CD4-positive, alpha-beta T cell treated with Interleukin-6 at 100 ng/mL for 8 hours (primary cell): ENCODE data around the gene SERPINF2.
"Not testable (repeated sequence)": the region's sequence is repeated elsewhere in the genome, so short reads cannot be mapped to it uniquely, and the experiment has no call there.

Experiments
- DNase-seq: peaks from one replicate; pipeline ENCODE4 v3.0.0-alpha.2; 2020; ENCODE audit warnings: mixed read lengths, low spot score

The SERPINF2 gene

GRCh38 chr17:1762901-1763898 lies 20.5 kb downstream of the SERPINF2 start:
- DNase-seq = no peak

- DNase-seq = peak; percentile 80
These were observed 21.6 kb downstream of the SERPINF2 start for GRCh38 chr17:1764284-1764683.

- DNase-seq = not testable (repeated sequence)
These were observed 22.0 kb downstream of the SERPINF2 start for GRCh38 chr17:1764705-1765104.

DNA sequence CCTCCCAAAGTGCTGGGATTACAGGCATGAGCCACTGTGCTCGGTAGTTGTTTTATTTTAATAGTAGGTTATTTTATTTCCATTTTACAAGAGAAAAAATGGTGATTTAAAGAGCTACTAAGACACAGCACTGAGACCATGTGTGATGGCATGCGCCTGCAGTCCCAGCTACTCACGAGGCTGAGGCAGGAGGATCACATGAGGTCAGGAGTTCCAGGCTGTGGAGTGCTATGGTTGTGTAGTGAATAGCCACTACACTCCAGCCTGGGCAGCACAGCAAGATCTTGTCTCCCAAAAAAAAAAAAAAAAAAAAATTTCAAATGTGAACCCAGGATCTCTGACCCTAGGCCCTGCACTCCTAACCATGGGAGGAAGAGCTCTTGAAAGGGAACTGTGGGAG lies 22.9 kb downstream of the SERPINF2 start:
- no peak for DNase-seq

- no peak for DNase-seq
These were observed 23.9 kb downstream of the SERPINF2 start for GRCh38 chr17:1766382-1767135.

- no peak for DNase-seq
These were observed 24.7 kb downstream of the SERPINF2 start for GRCh38 chr17:1767358-1767757.

DNA sequence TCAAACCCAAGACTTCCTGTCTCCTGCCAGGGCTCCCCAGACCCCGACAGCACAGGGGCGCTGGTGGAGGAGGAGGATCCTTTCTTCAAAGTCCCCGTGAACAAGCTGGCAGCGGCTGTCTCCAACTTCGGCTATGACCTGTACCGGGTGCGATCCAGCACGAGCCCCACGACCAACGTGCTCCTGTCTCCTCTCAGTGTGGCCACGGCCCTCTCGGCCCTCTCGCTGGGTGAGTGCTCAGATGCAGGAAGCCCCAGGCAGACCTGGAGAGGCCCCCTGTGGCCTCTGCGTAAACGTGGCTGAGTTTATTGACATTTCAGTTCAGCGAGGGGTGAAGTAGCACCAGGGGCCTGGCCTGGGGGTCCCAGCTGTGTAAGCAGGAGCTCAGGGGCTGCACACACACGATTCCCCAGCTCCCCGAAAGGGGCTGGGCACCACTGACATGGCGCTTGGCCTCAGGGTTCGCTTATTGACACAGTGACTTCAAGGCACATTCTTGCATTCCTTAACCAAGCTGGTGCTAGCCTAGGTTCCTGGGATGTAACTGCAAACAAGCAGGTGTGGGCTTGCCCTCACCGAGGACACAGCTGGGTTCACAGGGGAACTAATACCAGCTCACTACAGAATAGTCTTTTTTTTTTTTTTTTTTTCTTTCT lies 27.3 kb downstream of the SERPINF2 start:
- DNase-seq = no peak

DNA sequence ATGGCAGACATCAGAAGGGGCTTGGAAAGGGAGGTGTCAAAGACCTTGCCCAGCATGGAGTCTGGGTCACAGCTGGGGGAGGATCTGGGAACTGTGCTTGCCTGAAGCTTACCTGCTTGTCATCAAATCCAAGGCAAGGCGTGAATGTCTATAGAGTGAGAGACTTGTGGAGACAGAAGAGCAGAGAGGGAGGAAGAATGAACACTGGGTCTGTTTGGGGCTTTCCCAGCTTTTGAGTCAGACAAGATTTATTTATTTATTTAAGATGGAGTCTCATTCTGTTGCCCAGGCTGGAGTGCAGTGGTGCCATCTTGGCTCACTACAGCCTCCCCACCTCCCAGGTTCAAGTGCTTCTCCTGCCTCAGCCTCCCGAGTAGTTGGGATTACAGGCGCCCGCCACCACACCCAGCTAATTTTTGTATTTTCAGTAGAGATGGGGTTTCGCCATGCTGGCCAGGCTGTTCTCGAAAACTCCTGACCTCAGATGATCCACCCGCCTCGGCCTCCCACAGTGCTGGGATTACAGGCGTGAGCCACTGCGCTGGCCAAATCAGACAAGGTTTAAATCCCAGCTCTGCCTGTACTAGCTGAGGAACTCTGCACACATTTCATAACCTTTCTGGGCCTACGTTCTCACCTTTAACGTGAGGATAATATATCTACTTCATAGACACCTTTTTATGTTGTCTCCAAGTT lies 30.5 kb downstream of the SERPINF2 start:
- not testable (repeated sequence) for DNase-seq

DNA sequence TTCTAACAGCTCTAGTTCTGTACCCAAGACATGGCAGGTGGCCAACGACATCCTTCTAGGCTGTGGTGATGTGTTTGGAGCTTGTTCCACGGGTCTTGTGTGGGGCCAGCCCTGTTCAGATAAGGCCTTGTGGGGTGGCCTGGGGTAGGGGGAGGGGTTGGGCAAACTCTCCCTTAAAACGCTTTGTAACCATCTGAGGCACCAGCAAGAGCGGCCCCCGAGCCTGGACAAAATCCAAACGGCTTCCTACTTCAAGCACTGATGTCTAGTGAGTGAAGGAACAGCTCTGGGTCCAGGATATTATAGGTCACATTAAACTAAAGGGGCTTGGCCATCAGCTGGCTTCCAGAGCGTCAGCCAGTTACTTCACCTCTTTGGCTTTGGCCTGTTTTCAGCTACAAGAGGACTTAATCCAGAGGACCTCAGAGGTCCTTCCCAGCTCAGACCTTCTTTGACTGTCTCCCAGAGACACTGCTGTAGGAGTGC lies 31.1 kb downstream of the SERPINF2 start:
- no peak for DNase-seq

DNA sequence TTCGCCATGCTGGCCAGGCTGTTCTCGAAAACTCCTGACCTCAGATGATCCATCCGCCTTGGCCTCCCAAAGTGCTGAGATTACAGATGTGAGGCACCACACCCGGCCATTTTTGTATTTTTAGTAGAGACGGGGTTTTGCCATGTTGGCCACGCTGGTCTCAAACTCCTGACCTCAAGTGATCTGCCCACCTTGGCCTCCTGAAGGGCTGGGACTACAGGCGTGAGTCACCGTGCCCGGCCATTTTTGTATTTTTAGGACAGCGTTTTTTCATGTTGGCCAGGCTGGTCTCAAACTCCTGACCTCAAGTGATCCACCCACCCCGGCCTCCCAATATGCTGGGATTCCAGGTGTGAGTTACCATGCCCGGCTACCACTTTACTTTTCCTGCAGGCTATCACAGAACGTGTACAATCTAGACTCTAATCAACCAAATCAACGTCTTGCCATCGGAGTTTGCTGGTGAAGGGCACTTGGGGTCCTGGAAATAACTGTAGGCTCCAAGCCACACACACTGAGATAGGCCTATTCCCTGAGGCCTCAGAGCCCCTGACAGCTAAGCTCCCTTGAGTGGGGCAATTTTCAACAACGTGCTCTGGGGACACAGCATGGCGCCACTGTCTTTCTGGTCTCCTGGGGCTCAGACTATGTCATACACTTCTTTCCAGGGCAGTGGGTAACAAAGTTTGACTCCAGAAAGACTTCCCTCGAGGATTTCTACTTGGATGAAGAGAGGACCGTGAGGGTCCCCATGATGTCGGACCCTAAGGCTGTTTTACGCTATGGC lies 31.9 kb downstream of the SERPINF2 start:
- no peak for DNase-seq

- no peak for DNase-seq
These were observed 33.7 kb downstream of the SERPINF2 start for GRCh38 chr17:1776328-1776727.

- DNase-seq = no peak
These were observed 34.2 kb downstream of the SERPINF2 start for GRCh38 chr17:1776857-1777256.

DNA sequence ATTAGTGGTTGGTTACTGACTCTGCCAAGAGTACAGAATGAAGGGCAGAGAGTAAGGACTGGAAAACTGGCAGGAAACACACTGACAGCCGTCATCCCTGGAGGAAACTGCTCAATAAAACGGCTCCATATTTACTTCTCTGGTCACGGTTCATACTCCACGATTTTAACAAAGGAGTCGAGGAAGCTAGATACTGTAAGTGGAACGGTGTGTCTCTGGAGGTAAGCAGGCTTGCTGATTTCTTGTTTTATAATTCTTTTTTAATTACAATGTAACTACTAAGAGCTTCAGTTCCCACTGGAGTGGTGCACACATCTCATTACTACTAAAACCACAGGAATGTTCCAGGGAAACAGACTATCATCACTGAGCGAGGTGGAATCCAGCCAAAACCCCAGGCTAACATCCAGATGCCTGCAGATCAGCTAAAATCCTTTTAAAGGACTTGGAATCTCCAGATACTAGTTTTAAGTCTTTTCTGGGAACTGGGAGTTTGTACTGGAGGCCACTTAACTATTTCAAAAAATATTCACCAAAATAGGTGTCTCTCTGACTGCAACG lies 37.0 kb downstream of the SERPINF2 start:
- DNase-seq = no peak

- DNase-seq = no peak
These were observed 39.5 kb downstream of the SERPINF2 start for GRCh38 chr17:1782171-1782567.

DNA sequence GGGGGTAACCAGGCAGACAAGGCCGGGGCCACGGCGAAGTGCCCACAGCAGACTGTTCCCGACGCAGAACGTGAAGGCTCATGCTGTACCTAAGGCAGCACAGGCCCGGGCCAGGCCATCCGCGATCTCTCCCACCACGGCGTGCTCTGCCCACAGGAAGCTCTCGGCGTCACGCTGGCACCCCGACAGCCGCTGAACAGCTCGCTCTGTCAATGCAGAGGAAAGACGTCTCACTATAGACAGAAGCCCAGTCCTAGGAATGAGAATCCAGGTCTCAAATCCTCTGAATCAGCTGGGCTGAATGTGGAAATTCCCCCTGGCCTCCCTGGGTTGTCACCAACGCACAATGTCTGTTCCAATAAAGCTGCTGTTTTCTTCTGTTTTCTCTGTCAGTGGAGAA lies 40.6 kb downstream of the SERPINF2 start:
- no peak for DNase-seq

DNA sequence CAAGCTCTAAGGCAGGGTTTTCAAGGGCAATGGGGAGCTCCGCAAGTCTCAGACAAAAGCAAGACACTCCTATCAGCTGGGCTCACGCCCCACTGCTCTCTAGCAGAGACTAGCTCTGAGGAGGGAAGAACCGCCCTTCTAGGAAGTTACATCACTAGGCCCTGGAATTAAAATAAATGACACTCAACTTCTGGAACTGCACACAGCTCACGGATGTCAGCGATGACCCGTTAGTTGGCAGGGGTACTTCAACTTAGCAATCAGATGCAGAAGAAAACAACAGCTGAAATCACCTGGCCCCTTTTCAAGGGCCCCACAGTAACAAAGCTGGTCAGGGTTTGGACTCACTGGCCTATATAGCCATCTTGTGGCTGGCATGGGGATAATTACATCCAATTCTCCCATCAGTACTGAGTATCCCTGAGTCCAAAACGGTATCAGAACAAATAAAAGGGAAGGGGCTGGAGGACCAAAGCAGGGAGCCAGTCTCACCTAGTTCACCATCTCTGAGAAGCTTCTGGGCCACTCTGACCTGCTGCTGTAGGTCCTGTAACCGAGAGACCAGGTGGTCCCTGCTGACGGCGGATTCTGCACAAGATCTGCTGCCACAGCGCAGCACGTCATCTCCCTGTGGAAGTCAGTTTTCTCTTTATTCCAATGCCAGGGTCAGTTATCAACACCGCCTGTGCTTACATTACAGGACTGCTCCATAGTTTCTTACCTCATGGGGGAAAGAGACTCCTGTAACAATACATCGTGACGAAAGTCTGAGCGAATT lies 41.4 kb downstream of the SERPINF2 start:
- no peak for DNase-seq

- no peak for DNase-seq
These were observed 43.3 kb downstream of the SERPINF2 start for GRCh38 chr17:1785930-1786329.

DNA sequence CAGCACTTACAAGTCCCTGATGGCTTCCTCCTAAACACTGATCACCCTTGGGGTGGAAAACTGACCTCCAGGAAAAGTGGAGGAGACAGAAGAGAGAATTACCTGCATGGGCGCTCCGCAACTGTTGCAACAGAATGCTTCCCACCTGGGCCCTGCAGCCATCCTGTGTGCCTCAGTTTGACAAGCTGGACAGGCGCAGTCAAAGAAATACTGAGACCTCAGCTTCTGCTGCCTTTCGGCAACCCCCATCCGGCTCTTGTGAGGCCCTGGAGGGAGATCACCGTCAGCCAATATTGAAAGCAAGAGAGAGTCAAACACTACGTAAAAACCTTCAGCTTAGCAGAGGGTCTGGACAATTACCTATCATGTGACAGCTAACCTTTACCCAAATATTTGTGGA lies 44.0 kb downstream of the SERPINF2 start:
- DNase-seq = no peak

DNA sequence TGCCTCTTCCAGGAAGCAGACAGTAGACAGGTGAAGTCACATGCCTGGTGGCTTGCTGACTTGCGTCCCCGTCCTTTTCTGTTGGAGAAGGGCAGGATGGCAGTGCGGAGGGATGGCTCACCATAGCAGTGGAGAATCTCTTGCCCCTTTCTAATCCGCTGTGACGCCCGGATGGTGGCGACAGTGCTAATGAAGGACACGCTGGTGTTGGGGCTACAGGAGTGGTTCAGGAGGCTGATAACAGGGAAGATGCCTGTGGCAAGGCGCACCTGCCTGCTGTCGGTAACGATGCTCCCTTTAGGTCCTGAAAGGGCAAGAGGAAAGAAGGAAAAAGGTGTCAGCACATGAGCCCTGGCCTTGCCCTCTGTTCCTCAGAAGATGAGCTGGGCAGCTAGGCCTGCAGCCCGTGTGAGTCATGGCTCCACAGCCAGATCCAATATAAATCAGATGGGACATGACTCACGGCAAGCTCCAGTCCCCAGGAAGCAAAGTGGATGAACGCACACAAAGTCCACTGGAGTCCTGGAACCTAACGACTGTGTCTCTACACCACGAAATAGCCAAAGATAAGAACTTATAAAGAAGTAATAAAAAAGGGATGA lies 44.7 kb downstream of the SERPINF2 start:
- DNase-seq = no peak
